Measurements from ENCODE around the gene KCNQ1.

Gene KCNQ1

DNA sequence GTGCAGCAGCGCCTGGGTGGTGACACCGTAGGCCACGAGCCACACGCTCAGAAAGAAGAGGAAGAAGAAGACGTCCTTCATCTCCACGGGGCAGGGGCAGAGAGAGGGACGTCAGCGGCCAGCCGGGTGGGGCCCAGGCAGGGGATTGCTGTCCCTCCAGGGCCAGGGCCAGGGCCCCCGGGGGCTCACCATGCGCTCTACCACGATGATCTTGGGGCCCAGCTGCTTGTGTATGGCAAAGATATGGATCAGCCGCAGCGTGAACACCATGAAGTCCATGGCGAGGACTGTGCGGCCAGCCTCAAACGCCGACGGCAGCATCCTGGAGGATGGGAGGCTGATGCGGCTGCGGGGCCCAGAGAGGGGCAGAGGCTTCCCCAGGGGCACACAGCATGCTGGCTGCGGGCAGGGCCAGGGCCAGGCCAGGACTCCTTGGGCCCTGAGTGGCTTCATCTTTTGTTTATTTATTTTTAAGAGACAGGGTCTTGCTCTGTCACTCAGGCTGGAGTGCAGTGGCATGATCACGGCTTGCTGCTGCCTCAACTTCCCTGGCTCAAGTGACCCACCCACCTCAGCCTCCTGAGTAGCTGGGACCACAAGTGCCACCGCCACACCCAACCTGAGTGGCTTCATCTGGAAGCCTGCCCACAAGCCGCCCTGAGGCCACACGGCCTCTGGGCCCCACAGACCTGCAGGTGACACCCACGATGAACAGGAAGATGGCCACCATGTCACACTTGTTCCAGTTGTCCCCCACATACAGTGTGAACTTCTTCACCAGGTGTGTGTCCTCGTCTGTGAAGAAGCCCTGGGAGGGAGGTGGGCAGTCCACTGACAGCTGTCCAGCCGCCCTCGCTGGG, 33.1 kb upstream of the KCNQ1 start:
- no peak for DNase-seq (ENCODE audit: low spot score)

DNA sequence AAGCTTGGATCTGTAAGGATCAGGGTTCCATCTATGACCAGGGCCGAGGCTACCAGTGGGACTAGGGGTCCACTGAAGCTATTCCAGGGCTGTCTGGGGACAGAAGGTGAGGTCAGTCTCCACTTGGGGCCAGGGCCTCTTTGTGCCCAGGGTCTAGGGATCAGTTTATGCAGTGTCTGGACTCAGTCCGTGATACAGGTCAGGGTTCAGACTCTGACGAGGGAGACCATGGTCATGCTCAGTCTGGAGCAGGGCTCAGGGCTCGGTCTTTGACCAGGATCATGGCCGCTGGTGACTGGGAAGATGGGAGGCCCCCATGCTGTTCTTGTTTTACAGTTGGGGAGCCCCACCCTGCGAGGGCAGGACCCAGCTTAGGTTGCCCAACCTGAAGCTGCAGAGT, 32.5 kb upstream of the KCNQ1 start:
- DNase-seq (ENCODE audit: low spot score) = no peak

DNA sequence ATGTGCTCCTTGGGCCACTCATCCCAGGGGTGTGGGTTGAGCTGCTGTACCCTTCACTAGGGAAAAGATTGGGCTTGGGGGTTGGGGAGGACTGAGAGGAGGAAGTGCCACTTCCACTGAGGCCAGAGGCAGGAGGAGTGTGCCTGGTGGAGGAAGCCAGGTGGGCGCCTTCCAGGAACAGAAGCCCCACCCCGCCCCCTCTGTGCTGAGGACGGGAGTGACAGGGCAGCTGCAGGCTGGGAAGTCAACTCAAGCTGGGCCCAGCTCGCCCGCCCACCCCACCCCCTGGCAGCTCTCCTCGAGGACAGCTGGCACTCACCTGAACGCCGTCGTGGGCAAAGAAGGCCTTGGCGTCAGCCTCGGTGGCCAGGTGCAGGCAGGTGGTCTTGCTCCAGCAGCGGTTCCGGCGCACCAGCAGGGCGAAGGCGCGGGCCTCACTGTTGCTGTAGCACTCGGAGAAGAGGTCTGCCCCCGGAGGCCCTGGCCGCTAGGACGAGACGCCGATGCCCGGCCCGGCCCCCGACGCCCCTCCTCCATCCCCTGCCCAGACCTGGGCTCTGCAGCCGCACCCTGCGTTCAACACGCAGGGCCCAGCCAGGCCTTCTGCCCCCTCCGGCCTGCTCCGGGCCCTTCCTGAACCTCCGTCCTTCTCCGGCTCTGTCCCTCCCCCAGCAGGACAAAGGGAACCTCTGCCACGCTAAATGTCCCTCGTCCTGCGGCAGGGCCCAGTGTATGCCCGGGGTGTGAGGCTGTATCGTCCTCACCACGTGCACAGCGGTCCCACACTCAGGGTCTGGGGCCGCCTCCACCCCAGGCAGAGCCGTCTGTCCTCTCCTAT, 30.8 kb upstream of the KCNQ1 start:
- no peak for DNase-seq (ENCODE audit: low spot score)

DNA sequence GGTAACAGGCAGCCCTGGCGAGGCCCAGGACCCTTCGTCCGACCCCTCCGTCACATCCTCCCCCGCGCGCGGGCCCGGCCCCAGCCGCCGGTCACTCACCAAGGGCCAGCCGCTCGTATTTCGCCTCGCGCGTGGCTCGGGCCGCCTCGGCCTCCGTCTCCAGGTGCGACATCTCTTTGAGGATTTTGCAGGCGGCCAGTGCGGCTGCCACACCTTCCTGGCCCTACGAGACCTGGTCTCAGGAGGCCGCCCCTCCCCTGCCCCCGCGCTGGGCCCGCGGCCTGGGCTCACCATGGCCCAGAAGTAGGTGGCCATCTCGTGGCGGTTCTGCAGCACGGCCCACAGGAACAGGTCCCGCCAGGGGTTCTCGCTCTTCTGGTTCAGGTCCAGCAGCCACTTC, 30.2 kb upstream of the KCNQ1 start:
- no peak for DNase-seq (ENCODE audit: low spot score)

DNA sequence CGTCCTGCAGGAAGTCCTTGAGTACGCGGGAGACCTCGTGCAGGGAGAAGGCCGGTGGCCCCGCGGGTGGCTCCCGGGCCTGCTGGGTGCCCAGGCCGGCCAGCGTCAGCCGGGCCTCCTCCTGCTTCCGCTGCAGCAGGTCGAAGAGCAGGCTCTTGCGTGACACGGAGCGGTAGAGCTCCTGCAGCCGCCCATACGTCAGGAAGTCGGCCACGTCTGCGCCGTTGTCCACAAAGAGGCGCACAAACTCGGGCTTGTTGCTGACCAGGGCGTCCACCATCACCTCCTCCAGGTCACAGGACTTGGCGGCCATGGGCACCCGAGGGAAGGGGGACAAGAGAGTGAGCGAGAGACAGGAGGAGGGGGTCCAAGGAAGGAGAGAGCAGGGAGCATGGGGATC, 29.6 kb upstream of the KCNQ1 start:
- DNase-seq (ENCODE audit: low spot score) = no peak

DNA sequence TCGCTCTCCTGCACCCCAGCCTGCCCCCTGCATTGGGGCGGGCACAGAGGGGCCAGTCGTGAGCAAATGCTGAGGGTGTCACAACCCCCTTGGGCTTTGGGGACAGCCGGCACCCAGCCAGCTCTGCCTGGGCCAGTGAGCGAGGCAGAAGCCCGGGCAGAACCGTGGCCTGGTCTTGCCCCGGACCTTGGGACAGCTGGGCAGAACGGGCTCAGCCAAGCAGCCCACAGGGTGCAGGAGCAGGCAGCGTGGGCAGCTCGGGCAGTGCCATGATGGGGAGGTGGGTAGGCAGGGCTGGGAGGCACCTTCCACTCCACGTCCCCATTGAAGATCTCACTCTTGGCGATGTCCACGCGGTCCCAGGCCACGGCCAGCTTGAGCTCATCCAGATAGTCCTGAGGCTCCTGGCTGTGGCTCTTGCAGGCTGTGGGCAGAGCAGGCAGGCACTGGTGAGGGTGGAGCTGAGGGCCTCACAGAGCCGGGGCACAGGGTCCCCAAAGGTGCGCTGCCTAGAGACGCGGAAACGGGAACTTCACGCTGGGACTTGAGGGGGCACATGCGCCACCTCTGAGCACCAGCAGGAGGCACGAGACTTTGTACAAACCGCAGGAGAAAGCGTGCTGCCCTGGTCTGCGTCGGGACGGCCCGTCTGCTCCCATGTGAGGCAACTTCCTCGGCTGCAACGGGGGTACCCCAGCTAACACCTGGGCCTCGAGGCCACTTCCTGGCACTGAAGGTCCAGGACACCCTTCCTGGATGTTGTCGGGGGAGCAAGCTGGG, 29.0 kb upstream of the KCNQ1 start:
- no peak for DNase-seq (ENCODE audit: low spot score)

DNA sequence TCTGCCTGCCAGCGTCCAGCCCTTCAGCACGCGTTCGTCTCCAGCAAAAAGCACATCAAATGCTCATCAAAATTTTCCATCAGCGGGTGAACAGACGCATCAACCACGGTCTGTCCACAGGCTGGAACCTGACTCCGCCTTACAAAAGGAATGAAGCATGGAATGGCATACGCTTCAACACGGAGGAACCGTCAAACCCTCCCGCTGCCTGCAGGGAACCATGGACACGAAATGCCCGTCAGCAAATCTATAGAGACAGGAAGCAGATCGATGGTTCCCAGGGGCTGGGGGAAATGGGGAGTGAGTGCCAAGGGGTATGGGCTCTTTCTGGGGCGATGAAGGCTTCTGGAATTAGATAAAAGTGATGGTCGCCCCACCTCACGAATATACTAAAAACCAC, 28.0 kb upstream of the KCNQ1 start:
- DNase-seq (ENCODE audit: low spot score) = no peak

DNA sequence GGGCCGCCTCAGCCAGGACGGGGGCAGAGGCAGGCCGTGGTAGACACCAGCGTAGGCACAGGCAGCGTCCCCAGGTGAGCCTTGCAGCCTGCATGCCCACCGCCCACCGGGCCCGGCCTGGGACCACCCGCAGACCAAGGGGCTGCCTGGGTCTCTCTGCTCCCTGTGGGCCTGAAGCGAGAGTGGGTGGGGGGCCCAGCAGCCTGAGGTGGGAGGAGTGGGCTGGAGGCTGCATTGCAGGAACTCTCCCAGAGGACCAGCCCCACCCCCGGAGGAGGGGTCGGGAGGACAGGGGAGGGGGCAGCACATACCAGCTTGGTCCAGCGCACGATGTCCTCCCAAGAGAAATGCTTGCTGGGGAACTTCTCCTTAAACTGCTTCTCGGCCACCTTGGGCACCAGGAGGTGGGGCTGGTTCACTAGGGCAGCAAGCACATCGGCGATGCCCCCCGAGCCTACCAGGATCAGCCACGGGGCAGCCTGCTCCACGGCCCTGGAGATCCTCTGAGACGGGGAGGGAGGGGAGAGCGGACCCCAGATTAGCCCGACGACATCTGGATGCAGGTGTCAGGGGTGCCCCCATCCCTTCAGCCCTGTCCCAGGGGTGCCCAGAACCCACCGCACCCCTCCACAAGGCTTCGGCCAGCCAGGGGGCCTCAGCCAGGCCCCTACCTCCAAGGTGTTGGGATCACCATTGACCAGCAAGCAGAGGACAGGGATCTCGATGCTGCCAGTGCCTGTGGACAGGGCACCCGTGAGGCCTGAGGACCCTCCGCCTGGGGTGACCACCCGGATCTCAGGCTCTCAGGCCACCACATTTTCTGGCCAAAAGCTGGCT, 26.7 kb upstream of the KCNQ1 start:
- DNase-seq (ENCODE audit: low spot score) = no peak

DNA sequence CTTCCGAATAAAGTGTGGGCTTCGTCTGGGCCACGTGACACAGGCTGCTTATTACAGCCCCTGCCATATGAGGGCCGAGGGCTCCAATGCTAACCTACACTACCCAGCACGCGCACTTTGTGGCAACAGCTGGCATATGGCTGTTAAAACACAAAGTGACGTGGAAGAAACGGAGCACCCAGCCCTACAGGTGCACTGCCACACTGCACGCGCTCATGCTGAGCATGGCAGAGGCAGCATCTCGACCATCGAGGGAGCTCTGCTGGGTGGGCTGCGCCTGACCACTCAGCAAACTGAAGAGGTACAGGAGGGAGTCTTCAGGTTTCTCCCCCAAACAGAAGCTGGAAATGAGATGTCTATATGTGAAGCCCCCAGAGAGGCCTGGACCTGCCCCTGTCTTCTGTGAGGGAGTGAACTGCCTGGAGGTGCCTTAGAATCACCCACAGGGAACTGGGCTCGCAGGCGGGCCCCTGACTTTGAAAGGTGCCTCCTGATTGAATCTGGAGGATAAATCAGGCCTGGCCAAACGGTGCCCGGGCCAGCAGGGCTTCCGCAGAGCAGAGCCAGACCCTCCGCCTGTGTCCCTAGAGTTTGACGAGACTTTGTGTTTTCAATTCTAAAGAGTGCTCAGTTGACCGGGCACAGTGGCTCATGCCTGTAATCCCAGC, 26.0 kb upstream of the KCNQ1 start:
- DNase-seq (ENCODE audit: low spot score) = no peak

DNA sequence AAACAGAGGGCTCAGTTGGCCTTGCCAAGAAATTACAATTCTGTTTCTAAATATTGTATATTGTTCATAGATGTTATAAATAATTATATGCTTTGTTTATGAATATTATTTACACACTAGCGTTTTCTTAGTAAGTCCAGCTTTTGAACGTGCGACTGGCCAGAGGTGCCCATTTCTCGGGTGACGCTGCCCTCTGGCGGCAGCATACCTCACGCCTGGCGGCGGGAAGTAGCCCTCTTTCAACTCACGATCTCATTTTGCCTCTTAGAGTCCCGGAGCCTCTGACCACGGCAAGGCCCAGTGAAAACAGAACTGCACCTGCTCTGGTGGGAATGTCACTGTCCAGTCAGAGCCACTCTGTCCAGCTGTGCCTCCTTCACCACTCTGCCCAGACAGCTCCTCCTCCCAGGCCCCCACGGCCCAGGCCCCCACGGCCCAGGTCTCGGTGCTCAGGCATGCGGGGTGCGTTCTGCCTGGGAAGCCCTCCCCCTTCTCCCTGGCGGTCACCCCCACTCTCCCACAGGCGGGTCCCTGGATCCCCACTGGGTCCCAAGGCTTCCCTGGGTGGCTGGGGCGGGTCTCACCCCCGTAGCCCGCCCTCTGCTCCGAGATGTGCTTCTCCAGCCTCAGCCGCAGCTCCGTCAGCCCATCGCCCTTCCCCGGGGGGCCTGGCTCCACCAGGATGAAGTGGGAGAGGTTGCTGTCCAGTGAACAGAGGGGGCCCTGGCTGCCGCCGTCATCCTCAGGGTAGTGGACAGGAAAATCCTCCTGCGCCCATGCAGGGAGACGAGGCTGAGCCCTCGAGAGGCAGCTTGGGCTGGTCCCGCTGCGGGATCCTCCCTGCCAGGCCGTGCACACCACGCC, 24.9 kb upstream of the KCNQ1 start:
- peak; percentile 80 for DNase-seq (ENCODE audit: low spot score)

DNA sequence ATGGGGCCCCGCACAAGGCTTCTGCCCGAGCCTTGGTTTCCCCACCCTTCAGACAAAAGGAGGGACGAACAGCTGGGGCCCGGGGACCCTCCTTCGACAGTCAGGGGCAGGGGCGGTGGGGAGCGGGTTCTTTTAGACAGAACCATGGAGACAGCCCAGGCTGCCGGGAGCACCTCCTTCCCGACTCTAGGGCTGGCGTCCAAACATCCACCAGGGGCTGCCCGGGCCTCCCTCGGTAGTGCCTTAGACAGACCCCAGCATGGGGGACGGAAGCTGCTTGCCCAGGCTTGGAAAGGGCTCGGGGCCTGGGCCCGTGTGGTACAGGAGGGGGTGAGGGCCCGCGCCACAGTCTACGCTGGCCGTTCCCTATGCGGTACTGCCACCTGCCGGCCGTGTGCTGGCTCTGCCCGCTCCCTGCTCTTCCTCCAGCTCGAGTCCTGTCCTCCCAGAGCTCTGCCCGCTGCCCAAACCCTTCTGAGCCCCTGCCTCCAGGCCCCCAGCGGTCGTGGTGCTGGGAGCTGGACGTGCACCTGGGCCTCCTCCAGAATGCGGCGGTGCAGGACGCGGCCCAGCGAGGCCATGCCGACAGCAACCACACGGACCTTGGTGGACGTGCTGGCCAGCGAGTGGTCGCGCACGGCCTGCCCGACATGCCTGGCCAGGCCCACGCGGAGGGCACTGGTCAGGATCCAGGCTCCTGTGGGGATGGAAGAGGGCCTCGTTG, 24.1 kb upstream of the KCNQ1 start:
- peak; percentile 93 for DNase-seq (ENCODE audit: low spot score)

DNA sequence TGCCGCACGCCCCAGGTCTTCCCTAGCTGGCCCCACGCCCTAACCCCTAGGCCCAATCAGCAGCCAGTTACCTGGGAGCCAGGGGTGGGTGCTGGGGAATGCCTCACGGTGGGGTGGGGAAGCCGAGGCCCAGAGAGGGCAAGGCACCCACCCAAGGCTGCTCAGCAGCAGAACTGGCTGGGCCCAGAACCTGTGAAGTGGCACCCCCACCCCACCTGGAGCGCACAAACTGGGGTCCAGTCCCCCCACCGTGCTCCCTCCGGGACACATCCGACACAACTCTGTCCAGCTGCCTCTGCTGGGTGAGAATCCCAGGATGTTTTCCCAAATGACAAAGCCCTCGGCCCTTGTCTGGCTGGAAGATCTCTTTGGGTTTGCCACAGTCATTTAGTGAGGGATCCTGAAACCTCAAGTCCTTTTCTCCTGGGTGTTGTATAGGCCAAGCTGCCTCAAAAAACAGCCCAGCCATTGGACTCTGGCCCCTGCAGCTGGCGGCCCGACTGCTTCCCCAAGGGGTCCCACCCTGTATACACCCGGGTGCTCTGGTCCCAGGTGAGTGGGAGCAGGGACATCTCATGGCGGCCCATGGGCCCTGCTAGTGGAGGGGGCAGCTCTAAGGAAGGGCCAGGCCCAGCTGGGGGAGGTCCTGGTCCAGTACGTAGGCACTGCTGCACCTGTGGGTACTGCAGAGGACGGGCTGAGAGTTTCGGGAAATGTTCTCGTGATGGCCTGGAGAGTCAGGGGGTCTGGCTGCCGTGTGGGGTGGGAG, 23.4 kb upstream of the KCNQ1 start:
- DNase-seq (ENCODE audit: low spot score) = no peak

DNA sequence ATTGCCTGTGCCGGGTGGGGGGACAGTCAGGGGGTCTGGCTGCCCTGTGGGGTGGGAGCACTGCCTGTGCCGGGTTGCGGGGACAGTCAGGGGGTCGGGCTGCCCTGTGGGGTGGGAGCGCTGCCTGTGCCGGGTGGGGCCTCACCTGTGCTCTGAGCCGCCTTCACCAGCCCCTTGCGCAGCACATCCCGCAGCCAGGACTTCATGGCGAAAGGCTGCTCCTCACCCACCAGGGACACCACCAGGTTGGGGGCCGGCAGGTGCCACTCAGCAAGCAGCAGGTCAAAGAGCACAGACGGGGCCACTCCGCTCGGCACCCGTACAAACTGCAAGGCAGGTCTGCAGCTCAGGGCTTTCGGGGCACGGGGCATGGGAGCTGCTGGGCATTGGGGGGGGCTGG, 22.8 kb upstream of the KCNQ1 start:
- DNase-seq (ENCODE audit: low spot score) = no peak

DNA sequence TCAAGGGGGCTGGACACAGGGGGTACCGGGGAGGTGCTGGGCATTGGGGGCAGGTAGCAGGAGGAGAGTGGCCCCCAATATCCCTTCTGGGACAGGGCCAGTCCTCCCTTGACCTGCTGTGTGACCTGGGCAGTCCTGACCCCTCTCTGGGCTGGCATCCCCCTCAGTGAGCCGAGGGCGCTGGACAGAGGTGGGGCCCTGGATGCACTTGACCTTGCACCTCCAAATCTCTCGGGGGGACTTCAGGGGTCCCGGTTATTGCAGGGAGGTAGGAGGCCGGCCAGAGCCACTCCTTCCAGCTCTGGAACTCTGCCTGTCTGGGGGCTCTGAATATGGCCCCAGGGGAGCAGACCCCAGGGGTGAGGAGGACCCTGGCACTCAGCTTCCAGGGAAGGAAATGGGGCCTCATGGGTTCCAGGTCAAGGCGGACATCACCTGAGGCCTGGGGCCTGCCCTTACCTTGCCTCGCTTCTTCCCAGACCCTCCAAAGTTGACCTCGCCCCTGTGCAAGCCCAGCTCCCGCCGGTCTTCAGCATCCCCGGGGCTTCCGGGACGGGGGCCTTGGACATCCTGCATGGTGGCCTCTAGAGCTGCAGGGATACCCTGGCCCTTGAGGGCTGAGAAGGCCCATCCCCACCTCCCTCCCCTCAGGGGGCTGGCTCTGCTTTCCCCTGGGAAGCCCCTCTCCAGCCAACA, 22.2 kb upstream of the KCNQ1 start:
- no peak for DNase-seq (ENCODE audit: low spot score)

DNA sequence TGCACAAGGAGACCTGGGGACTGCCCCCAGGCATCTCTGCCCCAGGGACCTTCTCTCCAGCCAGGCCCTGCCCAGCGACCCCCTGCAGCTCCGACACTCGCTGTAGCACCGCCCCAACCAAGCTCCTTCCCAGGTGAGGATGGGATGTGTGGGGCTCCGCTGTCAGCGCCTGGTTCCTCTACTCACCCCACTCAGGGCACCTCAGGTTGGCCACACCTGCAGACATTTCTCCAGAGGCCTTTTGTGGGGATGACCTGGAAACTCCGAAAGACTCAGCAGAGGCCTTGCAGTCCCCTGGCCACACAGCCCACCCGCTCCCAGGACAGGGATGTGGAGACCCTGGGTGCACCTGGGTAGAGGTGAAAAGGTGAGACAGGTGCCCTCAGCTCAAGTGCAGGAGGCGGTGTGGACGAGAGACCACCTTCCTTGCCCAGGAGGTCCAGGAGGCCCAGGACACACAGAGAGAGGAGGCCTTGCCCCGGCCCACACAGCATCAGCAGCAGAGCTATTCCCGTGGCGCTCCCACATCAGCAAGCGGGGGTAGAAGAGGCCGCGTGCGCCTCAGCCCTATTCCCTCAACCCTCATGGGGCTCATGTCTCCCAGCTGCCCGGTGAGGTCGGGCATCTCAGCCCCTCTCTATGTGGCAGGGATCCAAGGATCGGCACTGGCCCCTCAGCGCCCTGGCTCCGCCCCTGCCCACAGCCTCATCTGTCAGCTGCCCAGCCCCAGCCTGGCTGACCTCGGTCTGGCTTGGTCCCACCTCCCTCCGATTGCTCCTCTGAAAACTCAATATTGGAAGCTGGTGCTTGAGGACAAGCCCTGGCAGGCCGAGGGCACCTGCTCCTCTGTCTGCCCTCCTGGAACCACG, 21.4 kb upstream of the KCNQ1 start:
- DNase-seq (ENCODE audit: low spot score) = no peak

DNA sequence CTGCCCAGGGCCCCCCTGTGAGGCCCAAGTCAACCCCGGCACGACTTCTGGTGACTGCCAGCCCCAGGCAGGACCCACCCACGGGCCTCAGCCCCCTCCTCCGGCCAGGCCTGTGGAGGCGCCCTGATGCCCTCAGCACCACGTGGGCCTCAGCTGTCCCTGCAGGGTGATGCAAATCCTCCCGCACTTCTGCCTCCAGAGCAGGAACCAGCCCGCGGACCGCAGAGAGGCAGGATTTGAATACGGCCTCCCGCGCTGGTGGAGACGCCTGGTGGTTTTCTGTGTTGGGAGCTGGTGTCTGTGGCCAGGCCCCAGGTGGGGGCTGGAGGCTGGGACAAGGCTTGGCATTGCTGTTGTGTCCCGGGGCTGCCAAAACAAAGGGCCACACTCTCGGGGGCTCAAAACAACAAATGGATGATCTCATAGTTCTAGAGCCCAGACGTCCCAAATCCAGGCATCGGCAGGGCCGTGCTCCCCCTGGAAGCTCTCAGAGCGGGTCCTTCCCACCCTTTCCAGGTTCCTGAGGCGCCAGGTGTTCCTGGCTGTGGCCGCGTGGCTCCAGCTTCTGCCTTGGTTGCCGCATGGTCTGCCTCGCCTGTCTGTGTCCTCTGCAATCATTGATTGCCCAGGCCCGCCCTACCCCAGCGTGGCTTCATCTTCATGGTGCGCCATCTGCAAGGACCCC, 19.9 kb upstream of the KCNQ1 start:
- DNase-seq (ENCODE audit: low spot score) = no peak

Measured in D341Med (cell line).